Activated CD4-positive, alpha-beta memory T cell treated with anti-CD3 and anti-CD28 coated beads, Interleukin-2, amount 10 ng/mL, durations not matched to agents 7 days and 5 days (primary cell): ENCODE results near the gene CACNB2. TPM values are rescaled to one million over a fixed set of nuclear protein-coding genes. Genes with fewer than 3 reads are reported as not detected.

Experiments
- CTCF ChIA-PET: fragments of 350-600 bp; sonication (Branson Sonifier 250); formaldehyde crosslinking; loops from one replicate; lab custom pipeline; 2021; ENCODE audit warnings: antibody characterized with exemption, inconsistent platforms; lab: Charles Lee
- POLR2A ChIA-PET: fragments of 350-600 bp; sonication (Branson Sonifier 250); formaldehyde crosslinking; loops from one replicate; lab custom pipeline; 2021; ENCODE audit warnings: antibody characterized with exemption; lab: Charles Lee
- DNase-seq: peaks from one replicate; pipeline ENCODE4 v3.0.0-alpha.2; 2020
- H3K27ac Mint-ChIP-seq: one replicate; pipeline ENCODE4 v1.8.0; 2021; ENCODE audit warnings: mild to moderate bottlenecking, mixed read lengths
- H3K27me3 Mint-ChIP-seq: one replicate; pipeline ENCODE4 v1.8.0; 2021; ENCODE audit warnings: mixed read lengths
- H3K36me3 Mint-ChIP-seq: one replicate; pipeline ENCODE4 v1.8.0; 2021; ENCODE audit warnings: low read depth, mixed read lengths
- H3K4me1 Mint-ChIP-seq: one replicate; pipeline ENCODE4 v1.8.0; 2021; ENCODE audit warnings: mixed read lengths
- H3K4me3 Mint-ChIP-seq: one replicate; pipeline ENCODE4 v1.8.0; 2021; ENCODE audit warnings: mild to moderate bottlenecking, mixed read lengths
- H3K9me3 Mint-ChIP-seq: one replicate; pipeline ENCODE4 v1.8.0; 2021; ENCODE audit warnings: mixed read lengths
- total RNA-seq, 2 experiments: library from RNA; stranded (reverse); gene quantifications; one replicate each; pipeline ENCODE4 v1.2.3, GENCODE V29; 2021

Gene CACNB2
- total RNA-seq, 2 experiments from 2014 or later = not detected

DNA sequence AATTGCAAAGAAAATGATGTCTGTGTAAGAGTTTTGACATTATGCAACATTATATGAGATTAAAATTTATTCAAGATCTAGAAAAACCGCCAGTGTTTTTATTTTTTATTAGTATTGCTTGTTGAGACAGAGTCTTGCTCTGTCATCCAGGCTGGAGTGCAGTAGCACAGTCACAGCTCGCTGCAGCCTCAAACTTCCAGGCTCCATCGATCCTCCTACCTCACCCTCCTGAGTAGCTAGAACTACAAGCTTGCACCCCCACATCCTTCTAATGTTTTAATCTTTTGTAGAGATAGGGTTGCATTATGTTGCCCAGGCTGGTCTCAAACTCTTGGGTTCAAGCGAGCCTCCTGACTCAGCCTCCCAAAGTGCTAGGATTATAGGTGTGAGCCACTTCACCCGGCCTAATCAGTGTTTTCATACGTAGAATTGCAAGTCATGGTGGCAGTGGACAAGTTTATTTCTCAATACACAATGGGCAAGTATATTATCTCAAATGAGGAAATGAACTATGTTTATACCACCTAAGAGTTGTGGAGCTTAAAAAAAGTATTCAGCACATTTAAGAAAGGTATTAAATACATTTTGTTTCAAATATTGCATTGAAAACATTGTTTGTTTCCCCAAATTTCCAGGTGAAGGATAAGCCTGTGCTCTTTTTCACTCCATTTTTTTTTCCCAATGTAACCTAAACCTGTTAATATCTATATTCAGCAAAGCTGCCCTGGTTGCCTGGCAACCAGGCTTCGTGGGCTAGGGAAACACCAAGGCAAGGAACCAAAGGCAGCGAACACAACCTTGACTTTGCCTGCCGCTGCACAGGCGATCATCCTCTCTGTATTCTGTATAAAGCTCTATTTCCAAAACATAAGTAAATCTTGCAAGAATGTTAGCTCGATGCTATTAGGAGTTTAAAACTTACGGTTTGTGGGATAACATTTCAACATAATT lies 163.9 kb downstream of the CACNB2 start:
- no peaks in the 10 kb centered on the region for H3K27me3 Mint-ChIP-seq
- POLR2A ChIA-PET = no interaction called here
- H3K4me1 Mint-ChIP-seq = no peaks in the 10 kb centered on the region
- H3K4me3 Mint-ChIP-seq = no peak overlapping the region
- CTCF ChIA-PET = no interaction called here
- no peaks in the 10 kb centered on the region for H3K36me3 Mint-ChIP-seq
- no peak overlapping the region for H3K27ac Mint-ChIP-seq
- no peaks in the 10 kb centered on the region for H3K9me3 Mint-ChIP-seq
- no peak for DNase-seq

DNA sequence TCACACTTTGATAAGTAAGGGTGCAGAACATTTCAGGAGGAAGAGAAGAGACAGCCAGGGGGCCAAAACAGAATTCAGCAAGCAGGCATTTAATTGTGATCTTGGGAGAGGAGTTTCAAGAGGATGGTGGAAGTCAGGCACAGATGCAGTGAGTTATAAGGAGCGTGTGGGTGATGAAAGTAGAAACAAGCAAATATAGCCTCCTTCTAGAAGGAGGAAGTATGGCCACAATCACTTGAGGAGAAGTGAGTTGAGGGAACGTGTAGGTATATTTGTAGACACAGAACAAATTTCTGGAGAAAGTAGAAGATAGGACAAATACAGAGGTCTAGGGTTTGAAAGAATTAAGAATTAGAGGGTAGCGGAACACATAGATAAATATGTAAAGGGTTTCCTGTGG lies 165.8 kb downstream of the CACNB2 start:
- ChIA-PET POLR2A (no interaction called here), CTCF (no interaction called here)
- no peak overlapping the region for H3K27ac Mint-ChIP-seq
- H3K4me3 Mint-ChIP-seq = no peak overlapping the region
- no peaks in the 10 kb centered on the region for H3K36me3 Mint-ChIP-seq
- H3K27me3 Mint-ChIP-seq = no peaks in the 10 kb centered on the region
- no peaks in the 10 kb centered on the region for H3K9me3 Mint-ChIP-seq
- no peaks in the 10 kb centered on the region for H3K4me1 Mint-ChIP-seq
- DNase-seq = no peak

DNA sequence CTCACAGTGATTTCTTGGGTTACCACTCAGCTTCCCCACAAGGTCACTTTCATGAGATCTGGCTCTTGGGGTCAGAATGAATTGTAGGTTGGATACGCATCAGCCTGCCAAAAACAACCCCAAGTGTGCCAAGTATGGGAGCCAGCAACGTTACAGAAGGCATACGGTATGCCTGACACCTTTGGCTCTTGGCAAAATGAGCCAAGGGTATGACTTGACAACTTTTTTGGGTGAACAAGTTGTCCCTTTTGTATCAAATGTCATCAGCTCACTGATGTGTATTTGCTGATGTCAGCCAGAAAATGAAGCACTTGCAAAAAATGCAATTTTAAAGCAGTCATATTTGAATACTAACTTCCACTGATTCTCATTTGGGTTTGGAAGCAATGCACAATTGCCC lies 168.4 kb downstream of the CACNB2 start:
- H3K27ac Mint-ChIP-seq = no peak overlapping the region
- no peaks in the 10 kb centered on the region for H3K9me3 Mint-ChIP-seq
- H3K36me3 Mint-ChIP-seq = no peaks in the 10 kb centered on the region
- H3K4me1 Mint-ChIP-seq = no peaks in the 10 kb centered on the region
- H3K27me3 Mint-ChIP-seq = no peaks in the 10 kb centered on the region
- no peak overlapping the region for H3K4me3 Mint-ChIP-seq
- ChIA-PET POLR2A (no interaction called here), CTCF (no interaction called here)
- DNase-seq = no peak

- CTCF ChIA-PET = interaction anchor here (0.6 kb wide), 1 partner anchor 62 kb away, joined by 3 read pairs; no protein-coding TSS in a partner anchor
- H3K27me3 Mint-ChIP-seq = no peaks in the 10 kb centered on the region
- no peaks in the 10 kb centered on the region for H3K4me1 Mint-ChIP-seq
- no peak for DNase-seq
- no peaks in the 10 kb centered on the region for H3K36me3 Mint-ChIP-seq
- POLR2A ChIA-PET = no interaction called here
- H3K27ac Mint-ChIP-seq = no peak overlapping the region
- no peaks in the 10 kb centered on the region for H3K9me3 Mint-ChIP-seq
- no peak overlapping the region for H3K4me3 Mint-ChIP-seq
Measured at GRCh38 chr10:18310761-18311160, 170.5 kb downstream of the CACNB2 start.

DNA sequence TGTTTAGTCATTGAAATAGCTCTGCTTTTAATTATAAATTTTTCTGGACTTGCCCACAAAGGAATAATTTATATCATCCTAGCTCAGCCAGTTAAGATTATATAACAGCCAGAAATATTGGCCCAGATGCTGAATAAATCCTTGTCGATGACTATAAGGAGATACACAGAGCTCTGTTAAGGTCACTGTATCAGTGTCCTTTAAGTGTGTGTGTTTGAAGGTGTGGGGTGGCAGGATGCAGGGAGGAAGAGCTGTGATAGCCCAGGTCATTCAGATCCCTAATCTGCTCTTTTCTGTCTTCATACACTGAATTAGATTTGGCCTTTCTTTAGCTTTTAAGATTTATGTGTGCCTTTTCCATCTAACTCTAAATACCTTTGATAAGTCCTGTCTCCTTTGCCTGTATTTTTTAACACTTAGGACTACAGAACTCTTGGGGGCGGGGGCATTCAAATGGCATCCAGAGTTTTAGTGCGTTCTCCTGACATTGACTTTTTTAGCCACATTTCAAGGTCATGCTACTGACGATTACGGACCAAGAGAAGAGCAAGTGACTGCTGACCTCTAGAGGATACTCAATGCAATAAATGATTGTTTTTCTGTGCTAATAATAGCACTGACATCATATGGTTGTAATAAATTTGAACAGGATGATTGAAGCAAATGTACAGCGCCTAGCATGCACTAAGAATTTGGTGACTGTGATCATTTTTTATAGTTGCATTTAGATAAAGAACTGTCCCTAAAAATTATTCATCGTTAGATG lies 172.3 kb downstream of the CACNB2 start:
- H3K36me3 Mint-ChIP-seq = no peaks in the 10 kb centered on the region
- no peak for DNase-seq
- CTCF ChIA-PET = interaction anchor here (0.7 kb wide), 1 partner anchor 17 kb away, joined by 3 read pairs; no protein-coding TSS in a partner anchor
- POLR2A ChIA-PET = no interaction called here
- no peak overlapping the region for H3K27ac Mint-ChIP-seq
- no peak overlapping the region for H3K4me3 Mint-ChIP-seq
- H3K27me3 Mint-ChIP-seq = no peaks in the 10 kb centered on the region
- no peaks in the 10 kb centered on the region for H3K9me3 Mint-ChIP-seq
- no peaks in the 10 kb centered on the region for H3K4me1 Mint-ChIP-seq

DNA sequence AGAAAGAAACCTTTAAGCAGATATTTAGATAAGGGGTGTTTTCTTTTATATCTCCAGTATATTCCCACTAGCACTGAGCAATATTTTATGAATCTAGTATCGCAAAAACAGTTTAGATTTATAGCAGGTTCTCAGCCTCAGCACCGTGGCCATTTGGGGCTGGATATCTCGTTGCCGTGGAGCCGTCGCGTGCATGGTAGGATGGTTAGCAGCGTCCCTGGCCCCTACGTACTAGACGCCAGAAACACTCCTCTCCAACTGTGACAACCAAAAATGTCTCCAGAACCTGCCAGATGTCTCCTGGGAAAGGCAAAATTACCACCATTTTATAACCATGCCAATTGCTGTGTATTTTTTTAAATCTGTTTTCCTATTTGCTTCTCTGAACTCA lies 172.9 kb downstream of the CACNB2 start:
- H3K4me3 Mint-ChIP-seq = no peak overlapping the region
- H3K9me3 Mint-ChIP-seq = no peaks in the 10 kb centered on the region
- no peak for DNase-seq
- H3K27ac Mint-ChIP-seq = no peak overlapping the region
- no peaks in the 10 kb centered on the region for H3K4me1 Mint-ChIP-seq
- H3K27me3 Mint-ChIP-seq = no peaks in the 10 kb centered on the region
- ChIA-PET POLR2A (no interaction called here), CTCF (no interaction called here)
- H3K36me3 Mint-ChIP-seq = no peaks in the 10 kb centered on the region

- Mint-ChIP-seq H3K4me3 (no peak overlapping the region), H3K9me3 (no peaks in the 10 kb centered on the region), H3K4me1 (no peaks in the 10 kb centered on the region), H3K27me3 (no peaks in the 10 kb centered on the region), H3K27ac (no peak overlapping the region), H3K36me3 (no peaks in the 10 kb centered on the region)
- CTCF ChIA-PET = no interaction called here
- POLR2A ChIA-PET = no interaction called here
- no peak for DNase-seq
Measured at GRCh38 chr10:18313626-18314025, 173.4 kb downstream of the CACNB2 start.

DNA sequence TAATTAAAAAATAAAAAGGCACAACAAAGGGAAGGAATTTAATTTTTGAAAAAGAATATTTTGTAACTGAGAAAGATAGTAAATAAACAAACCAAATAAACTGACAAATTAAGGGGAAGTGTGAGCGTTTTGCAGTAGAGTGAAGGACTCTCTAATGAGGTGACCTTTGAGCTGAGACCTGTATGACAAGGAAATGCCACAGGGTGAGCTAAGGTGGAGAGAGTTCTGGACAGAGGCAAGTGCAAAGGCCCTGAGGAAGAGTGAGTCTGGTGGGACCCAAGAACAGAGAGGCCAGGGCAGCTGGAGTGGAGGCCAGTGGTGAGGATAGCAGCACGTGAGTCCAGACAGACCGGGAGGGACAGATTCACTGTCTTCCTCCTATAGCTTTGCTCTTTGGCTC lies 179.4 kb downstream of the CACNB2 start:
- POLR2A ChIA-PET = no interaction called here
- Mint-ChIP-seq H3K9me3 (no peaks in the 10 kb centered on the region), H3K4me1 (no peaks in the 10 kb centered on the region), H3K36me3 (no peaks in the 10 kb centered on the region), H3K27me3 (no peaks in the 10 kb centered on the region), H3K27ac (no peak overlapping the region), H3K4me3 (no peak overlapping the region)
- no peak for DNase-seq
- CTCF ChIA-PET = no interaction called here

- Mint-ChIP-seq H3K27me3 (no peaks in the 10 kb centered on the region), H3K4me3 (no peak overlapping the region), H3K36me3 (no peaks in the 10 kb centered on the region), H3K27ac (no peak overlapping the region), H3K9me3 (no peaks in the 10 kb centered on the region), H3K4me1 (no peaks in the 10 kb centered on the region)
- DNase-seq = no peak
- ChIA-PET POLR2A (no interaction called here), CTCF (no interaction called here)
Measured at GRCh38 chr10:18321371-18321770, 181.1 kb downstream of the CACNB2 start.

DNA sequence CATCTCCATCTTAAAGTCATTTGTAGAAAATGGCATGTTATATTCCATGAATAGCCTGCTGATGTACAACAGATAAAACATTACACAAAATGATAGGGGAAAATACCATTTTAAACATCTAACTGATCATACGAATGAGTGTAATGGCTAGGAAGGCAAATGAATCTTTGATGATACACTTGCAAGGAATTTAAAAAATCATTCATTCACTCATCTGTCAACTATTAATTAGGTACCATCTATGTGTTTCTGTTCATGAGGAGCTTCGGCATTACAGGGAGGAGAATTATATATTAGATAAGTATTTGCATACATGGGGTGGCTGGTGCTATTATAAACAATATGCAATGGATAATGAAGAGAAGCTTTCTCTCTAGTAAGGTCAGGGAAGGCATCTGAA lies 183.7 kb downstream of the CACNB2 start:
- H3K27me3 Mint-ChIP-seq = no peaks in the 10 kb centered on the region

DNA sequence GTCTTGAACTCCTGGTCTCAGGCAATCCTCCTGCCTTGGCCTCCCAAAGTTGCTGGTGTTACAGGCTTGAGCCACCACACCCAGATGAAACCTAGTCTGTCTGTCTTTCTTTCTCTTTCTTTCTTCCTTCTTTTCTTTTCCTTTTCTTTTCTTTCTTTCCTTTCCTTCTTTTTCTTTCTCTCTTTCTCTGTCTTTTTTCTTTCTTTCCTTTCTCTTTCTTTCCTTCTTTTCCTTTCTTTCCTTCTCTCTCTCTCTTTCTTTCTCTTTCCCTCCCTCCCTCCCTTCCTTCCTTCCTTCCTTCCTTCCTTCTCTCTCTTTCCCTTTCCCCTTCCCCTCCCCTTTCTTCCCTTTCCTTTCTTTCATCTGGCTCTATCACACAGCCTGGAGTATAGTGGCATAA lies 185.2 kb downstream of the CACNB2 start:
- Mint-ChIP-seq H3K4me1 (no peaks in the 10 kb centered on the region), H3K4me3 (no peak overlapping the region), H3K36me3 (no peaks in the 10 kb centered on the region), H3K27me3 (no peaks in the 10 kb centered on the region), H3K9me3 (no peaks in the 10 kb centered on the region), H3K27ac (no peak overlapping the region)
- DNase-seq = no peak
- POLR2A ChIA-PET = no interaction called here
- CTCF ChIA-PET = no interaction called here

More for the DNA sequence above, 183.7 kb downstream of the CACNB2 start:
- no peak overlapping the region for H3K4me3 Mint-ChIP-seq
- POLR2A ChIA-PET = no interaction called here
- H3K27ac Mint-ChIP-seq = no peak overlapping the region
- no peaks in the 10 kb centered on the region for H3K4me1 Mint-ChIP-seq
- CTCF ChIA-PET = no interaction called here
- no peaks in the 10 kb centered on the region for H3K9me3 Mint-ChIP-seq
- H3K36me3 Mint-ChIP-seq = no peaks in the 10 kb centered on the region
- no peak for DNase-seq

DNA sequence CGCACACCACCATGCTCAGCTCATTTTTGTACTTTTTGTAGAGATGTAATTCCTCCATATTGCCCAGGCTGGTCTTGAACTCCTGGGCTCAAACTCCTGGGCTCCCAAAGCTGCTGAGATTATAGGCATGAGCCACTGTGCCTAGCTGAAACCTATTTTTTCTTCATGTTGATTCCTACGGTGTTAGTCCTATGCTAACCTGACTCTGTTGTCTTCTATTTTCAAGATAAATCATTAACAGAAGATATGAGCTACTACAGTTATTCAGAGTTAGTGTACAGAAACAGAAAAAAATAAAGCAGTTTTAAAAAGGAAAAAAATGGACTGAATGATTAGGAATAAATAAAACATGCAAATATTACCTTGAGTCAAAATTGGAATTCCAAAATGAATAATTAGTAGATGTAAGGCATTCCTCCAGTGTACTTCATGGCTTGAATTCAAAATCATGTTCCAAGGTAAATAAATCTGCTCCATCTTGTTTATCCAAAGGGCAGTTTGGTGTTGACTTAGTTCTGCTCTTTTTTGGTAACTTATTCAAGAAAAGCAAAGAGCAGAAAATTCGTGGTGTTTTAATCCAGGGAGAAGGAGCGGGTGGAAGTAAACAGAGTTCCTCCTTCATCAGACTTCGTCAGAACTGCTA lies 185.8 kb downstream of the CACNB2 start:
- CTCF ChIA-PET = no interaction called here
- Mint-ChIP-seq H3K4me1 (no peaks in the 10 kb centered on the region), H3K9me3 (no peaks in the 10 kb centered on the region), H3K27me3 (no peaks in the 10 kb centered on the region), H3K36me3 (no peaks in the 10 kb centered on the region), H3K27ac (no peak overlapping the region), H3K4me3 (no peak overlapping the region)
- DNase-seq = no peak
- POLR2A ChIA-PET = no interaction called here

GRCh38 chr10:18328941-18329340 lies 188.7 kb downstream of the CACNB2 start:
- Mint-ChIP-seq H3K4me3 (no peak overlapping the region), H3K27me3 (no peaks in the 10 kb centered on the region), H3K36me3 (no peaks in the 10 kb centered on the region), H3K4me1 (no peaks in the 10 kb centered on the region), H3K9me3 (no peaks in the 10 kb centered on the region), H3K27ac (no peak overlapping the region)
- POLR2A ChIA-PET = no interaction called here
- no peak for DNase-seq
- CTCF ChIA-PET = no interaction called here
